SK-N-SH (cell line): ENCODE data around the gene BAIAP2. TPM values are rescaled to one million over a fixed set of nuclear protein-coding genes. Genes with fewer than 3 reads are reported as not detected.

ENCODE experiments used
- CTCF ChIA-PET: fragments of 300-600, 350-600 bp; formaldehyde crosslinking; extraction: SDS; loops from one replicate; lab custom pipeline; 2021; lab: Yijun Ruan, JAX
- POLR2A ChIA-PET: fragments of 350-600 bp; sonication (Branson Sonifier 250); formaldehyde crosslinking; extraction: SDS; loops from one replicate; lab custom pipeline; 2020; ENCODE audit warnings: antibody characterized with exemption, inconsistent platforms; lab: Yijun Ruan, JAX
- DNase-seq: peaks from one replicate; pipeline ENCODE4 v3.0.0; 2012
- H2AFZ ChIP-seq: fragments of 200-600 bp; sonication (generic); 2 replicates; pipeline ENCODE4 v1.8.1; 2016; ENCODE audit warnings: antibody characterized with exemption, mild to moderate bottlenecking, low read depth
- H3F3A ChIP-seq: fragments of 200-600 bp; sonication (generic); replicated peaks from 2 replicates; pipeline ENCODE3; 2016; ENCODE audit warnings: antibody characterized with exemption, mild to moderate bottlenecking; ENCODE audit not compliant: insufficient read depth
- H3K27ac ChIP-seq, 2 experiments: fragments of 200-500 bp in 1 of 2; fragments of 200-600 bp in 1 of 2; sonication (Bioruptor generic) in 1 of 2; sonication (generic), shearing (Covaris generic) in 1 of 2; 2 replicates each; pipeline versions ENCODE4 v1.5.1 to v1.6.1; 2014 to 2016; ENCODE audit warnings: low read depth in 2 of 2, inconsistent platforms in 1 of 2, low read length in 1 of 2, mild to moderate bottlenecking in 1 of 2, mixed read lengths in 1 of 2
- H3K27me3 ChIP-seq: fragments of 200-600 bp; sonication (generic), shearing (Covaris generic); 2 replicates; pipeline ENCODE4 v1.6.1; 2016; ENCODE audit warnings: mixed run types; ENCODE audit not compliant: insufficient read depth
- H3K36me3 ChIP-seq, 2 experiments: fragments of 200-500 bp in 1 of 2; fragments of 200-600 bp in 1 of 2; sonication (Bioruptor generic) in 1 of 2; sonication (generic) in 1 of 2; replicated peaks in 1 of 2; 2 replicates each; pipeline versions ENCODE3 to v1.5.1; 2014 to 2016; ENCODE audit warnings: low read length in 1 of 2, mild to moderate bottlenecking in 1 of 2; ENCODE audit not compliant: insufficient read depth in 2 of 2, control insufficient read depth in 1 of 2
- H3K4me1 ChIP-seq, 2 experiments: fragments of 200-500 bp in 1 of 2; fragments of 200-600 bp in 1 of 2; sonication (Bioruptor generic) in 1 of 2; sonication (generic), shearing (Covaris generic) in 1 of 2; 2 replicates each; pipeline versions ENCODE4 v1.5.1 to v1.6.1; 2014 to 2016; ENCODE audit warnings: low read depth in 1 of 2, low read length in 1 of 2, mixed run types in 1 of 2; ENCODE audit not compliant: insufficient read depth in 2 of 2, control insufficient read depth in 1 of 2
- H3K4me2 ChIP-seq: fragments of 200-600 bp; sonication (generic), shearing (Covaris generic); 2 replicates; pipeline ENCODE4 v1.6.1; 2017; ENCODE audit warnings: mixed run types
- H3K4me3 ChIP-seq, 2 experiments: fragments of 200-500 bp in 1 of 2; fragments of 200-600 bp in 1 of 2; sonication (Bioruptor generic) in 1 of 2; sonication (generic), shearing (Covaris generic) in 1 of 2; 2 replicates each; pipeline versions ENCODE4 v1.5.1 to v1.8.1; 2014 to 2016; ENCODE audit warnings: low read depth in 2 of 2, inconsistent platforms in 1 of 2, low read length in 1 of 2, mild to moderate bottlenecking in 1 of 2, mixed read lengths in 1 of 2, moderate library complexity in 1 of 2
- H3K79me2 ChIP-seq: fragments of 200-600 bp; sonication (generic); 2 replicates; pipeline ENCODE4 v1.8.1; 2017; ENCODE audit warnings: mild to moderate bottlenecking; ENCODE audit not compliant: insufficient read depth
- H3K9ac ChIP-seq: fragments of 200-600 bp; sonication (generic); 2 replicates; pipeline ENCODE4 v1.6.1; 2017; ENCODE audit warnings: mixed run types
- H3K9me2 ChIP-seq: fragments of 200-600 bp; sonication (generic); 2 replicates; pipeline ENCODE4 v1.6.1; 2017; ENCODE audit warnings: mixed run types
- H3K9me3 ChIP-seq: fragments of 200-600 bp; sonication (generic); 2 replicates; pipeline ENCODE4 v1.6.1; 2017; ENCODE audit warnings: mixed run types, mild to moderate bottlenecking, moderate library complexity
- H4K20me1 ChIP-seq: fragments of 200-600 bp; sonication (generic); 2 replicates; pipeline ENCODE4 v1.6.1; 2017; ENCODE audit warnings: mild to moderate bottlenecking, mixed run types; ENCODE audit not compliant: insufficient read depth
- CTCF ChIP-seq: fragments of 200-600 bp; sonication (generic); IDR thresholded peaks from 2 replicates; pipeline ENCODE4 v1.6.1; 2017; ENCODE audit warnings: antibody characterized with exemption, mild to moderate bottlenecking, moderate library complexity
- ELF1 ChIP-seq: IDR thresholded peaks from 2 replicates; pipeline ENCODE4 v1.4.0; 2012
- EP300 ChIP-seq, 2 experiments: IDR thresholded peaks; 2 replicates each; pipeline versions ENCODE4 v1.4.0 to v1.6.1; 2012; ENCODE audit warnings: borderline replicate concordance in 1 of 2, low read depth in 1 of 2, low read length in 1 of 2
- FOSL2 ChIP-seq: IDR thresholded peaks from 2 replicates; pipeline ENCODE4 v1.4.0; 2012; ENCODE audit warnings: low read depth, mild to moderate bottlenecking, moderate library complexity, borderline replicate concordance
- FOXM1 ChIP-seq: IDR thresholded peaks from 2 replicates; pipeline ENCODE4 v1.4.0; 2012; ENCODE audit warnings: low read depth, mild to moderate bottlenecking
- GABPA ChIP-seq: IDR thresholded peaks from 2 replicates; pipeline ENCODE4 v1.4.0; 2012; ENCODE audit warnings: low read depth, mild to moderate bottlenecking
- GATA2 ChIP-seq: sonication (generic); formaldehyde crosslinking; IDR thresholded peaks from 2 replicates; pipeline ENCODE4 v1.5.0; 2020; ENCODE audit warnings: mild to moderate bottlenecking, missing genetic modification reagents
- JUND ChIP-seq: IDR thresholded peaks from 2 replicates; pipeline ENCODE4 v1.4.0; 2012
- MEF2A ChIP-seq: IDR thresholded peaks from 2 replicates; pipeline ENCODE4 v1.4.0; 2012; ENCODE audit warnings: low read depth, borderline replicate concordance
- MXI1 ChIP-seq: IDR thresholded peaks from 2 replicates; pipeline ENCODE4 v1.6.1; 2012; ENCODE audit warnings: mild to moderate bottlenecking, low read depth, low read length, improper control_type of control experiment
- NFIC ChIP-seq: IDR thresholded peaks from 2 replicates; pipeline ENCODE4 v1.4.0; 2012; ENCODE audit warnings: borderline replicate concordance
- NRF1 ChIP-seq: IDR thresholded peaks from 2 replicates; pipeline ENCODE4 v1.6.1; 2012; ENCODE audit warnings: low read depth, mild to moderate bottlenecking, low read length
- POLR2AphosphoS5 ChIP-seq: IDR thresholded peaks from 2 replicates; pipeline ENCODE4 v1.6.1; 2012; ENCODE audit warnings: low read depth, low read length
- RCOR1 ChIP-seq: fragments of 150-350 bp; IDR thresholded peaks from 2 replicates; pipeline ENCODE4 v1.6.1; 2017; ENCODE audit warnings: antibody characterized with exemption, low read length
- RFX5 ChIP-seq: IDR thresholded peaks from 2 replicates; pipeline ENCODE4 v1.6.1; 2012; ENCODE audit warnings: mild to moderate bottlenecking, improper control_type of control experiment, low read length
- RXRA ChIP-seq: IDR thresholded peaks from 2 replicates; pipeline ENCODE4 v1.4.0; 2012; ENCODE audit warnings: low read depth, mild to moderate bottlenecking, borderline replicate concordance
- SMC3 ChIP-seq: IDR thresholded peaks from 2 replicates; pipeline ENCODE4 v1.6.1; 2012; ENCODE audit warnings: low read depth, low read length, improper control_type of control experiment
- TAF1 ChIP-seq: IDR thresholded peaks from 2 replicates; pipeline ENCODE4 v1.6.1; 2012; ENCODE audit warnings: low read depth, mild to moderate bottlenecking, low read length, moderate library complexity, borderline replicate concordance
- TCF12 ChIP-seq: IDR thresholded peaks from 2 replicates; pipeline ENCODE4 v1.4.0; 2012
- USF1 ChIP-seq: IDR thresholded peaks from 2 replicates; pipeline ENCODE4 v1.4.0; 2012; ENCODE audit warnings: low read depth, borderline replicate concordance
- ZBTB33 ChIP-seq: IDR thresholded peaks from 2 replicates; pipeline ENCODE4 v1.4.0; 2012; ENCODE audit warnings: low read depth, borderline replicate concordance
- WGBS: methylation state at CpG from one replicate; pipeline ENCODE4 v1.1.6; 2017; ENCODE audit warnings: low lambda C conversion rate; 5-methylcytosine and 5-hydroxymethylcytosine counted together
- polyA plus RNA-seq, 3 experiments: library from polyadenylated mRNA; depleted of rRNA; stranded (reverse); fragments of >200 nt; gene quantifications; 2 replicates each; pipeline ENCODE4 v1.2.3, GENCODE V29; 2012
- TF ChIP-seq, protein P1 (sequence below): fragments of 150-350 bp; IDR thresholded peaks from 2 replicates; pipeline ENCODE4 v1.6.1; 2017; ENCODE audit warnings: antibody characterized with exemption, low read length, low read depth, borderline replicate concordance

The BAIAP2 gene
- polyA plus RNA-seq, 1 of the 3 experiments (the other 2 are of a cell fraction), result 19.8 TPM

DNA sequence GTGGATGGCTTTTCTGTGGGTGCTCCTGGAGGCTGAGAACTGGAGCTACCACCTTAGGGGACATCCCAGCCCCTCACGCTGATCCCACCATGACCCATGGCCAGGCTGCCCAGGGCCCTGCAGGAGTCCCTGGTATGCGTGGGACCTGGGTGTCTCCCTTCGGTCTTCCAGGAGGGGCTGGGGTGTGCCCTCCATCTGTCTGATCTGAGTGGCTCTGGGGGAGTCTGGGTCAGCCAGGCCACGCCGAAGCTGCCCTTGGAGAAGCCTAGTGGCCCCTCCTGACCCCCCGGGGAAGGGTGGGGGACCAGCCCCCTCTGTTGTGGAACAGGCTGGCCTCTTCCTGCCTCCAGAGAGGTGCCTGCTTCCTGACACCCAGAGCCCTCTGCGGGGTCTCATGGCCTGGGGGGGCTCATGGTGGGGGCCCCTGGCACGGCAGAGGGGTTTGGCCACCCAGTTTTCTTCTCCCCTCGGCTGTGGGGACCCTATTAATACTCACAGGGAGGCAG, 10.7 kb downstream of the BAIAP2 start:
- 78% methylated on average over 8 of the region's 9 CpGs for WGBS
- Histone ChIP-seq H3K4me1 (peaks cover 19 to 56% of the 10 kb centered on the region in 2 experiments; a peak in 3 of 4 replicates), H3K4me3 (no peak overlapping the region), H3K27ac (peak overlapping the region in 1 of 2 experiments; percentile 36; a peak in 1 of 4 replicates), H3K9me3 (no peaks in the 10 kb centered on the region), H3K9ac (no peak overlapping the region), H4K20me1 (peaks cover 52% of the 10 kb centered on the region), H3K27me3 (no peaks in the 10 kb centered on the region), H3F3A (no peaks in the 10 kb centered on the region), H3K36me3 (no peaks in the 10 kb centered on the region), H2AFZ (no peak overlapping the region), H3K79me2 (peaks cover 39% of the 10 kb centered on the region; the same call in 1 of the 2 replicates), H3K4me2 (peak overlapping the region; percentile 29; the same call in 1 of the 2 replicates), H3K9me2 (no peaks in the 10 kb centered on the region)
- TF ChIP-seq RCOR1, result no peak
- no peak for TF ChIP-seq NRF1
- TF ChIP-seq GABPA, result no peak
- no peak for TF ChIP-seq SMC3
- no peak for TF ChIP-seq GATA2 (CRISPR knock-in tag)
- TF ChIP-seq FOXM1, result no peak
- TF ChIP-seq FOSL2, result no peak
- no peak for TF ChIP-seq POLR2AphosphoS5
- TF ChIP-seq TCF12, result no peak
- TF ChIP-seq RXRA, result no peak
- no peak for TF ChIP-seq USF1
- TF ChIP-seq, protein P1, sequence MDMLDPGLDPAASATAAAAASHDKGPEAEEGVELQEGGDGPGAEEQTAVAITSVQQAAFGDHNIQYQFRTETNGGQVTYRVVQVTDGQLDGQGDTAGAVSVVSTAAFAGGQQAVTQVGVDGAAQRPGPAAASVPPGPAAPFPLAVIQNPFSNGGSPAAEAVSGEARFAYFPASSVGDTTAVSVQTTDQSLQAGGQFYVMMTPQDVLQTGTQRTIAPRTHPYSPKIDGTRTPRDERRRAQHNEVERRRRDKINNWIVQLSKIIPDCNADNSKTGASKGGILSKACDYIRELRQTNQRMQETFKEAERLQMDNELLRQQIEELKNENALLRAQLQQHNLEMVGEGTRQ, result no peak
- no peak for TF ChIP-seq TAF1
- no peak for TF ChIP-seq NFIC
- ChIA-PET CTCF (interaction anchor here (0.9 to 12.5 kb wide), 7 partner anchors 8 to 153 kb away, joined by 3 to 96 read pairs (median 6); no protein-coding TSS in a partner anchor), POLR2A (interaction anchor here (0.7 to 1.0 kb wide), 2 partner anchors 9 to 30 kb away, joined by 3 to 5 read pairs; no protein-coding TSS in a partner anchor)
- no peak for DNase-seq

GRCh38 chr17:81046132-81046769, 11.3 kb downstream of the BAIAP2 start:
- H3K79me2 ChIP-seq, result peaks cover 33% of the 10 kb centered on the region; the same call in 1 of the 2 replicates
- no peaks in the 10 kb centered on the region for H3K36me3 ChIP-seq
- no peak overlapping the region for H3K9ac ChIP-seq
- no peaks in the 10 kb centered on the region for H3K27me3 ChIP-seq
- peaks cover 52% of the 10 kb centered on the region for H4K20me1 ChIP-seq
- H2AFZ ChIP-seq, result no peak overlapping the region
- no peak overlapping the region for H3K27ac ChIP-seq
- H3K4me3 ChIP-seq, result no peak overlapping the region
- H3K9me2 ChIP-seq, result no peaks in the 10 kb centered on the region
- no peak for DNase-seq
- H3K4me1 ChIP-seq, result peaks cover 13 to 58% of the 10 kb centered on the region in 2 experiments; a peak in 3 of 4 replicates
- ChIA-PET POLR2A (interaction anchor here (1.0 kb wide), 1 partner anchor 8 kb away, joined by 5 read pairs; no protein-coding TSS in a partner anchor), CTCF (interaction anchor here (0.9 to 12.5 kb wide), 8 partner anchors 8 to 152 kb away, joined by 3 to 96 read pairs (median 5); no protein-coding TSS in a partner anchor)
- no peak overlapping the region; the same call in 1 of the 2 replicates for H3K4me2 ChIP-seq
- WGBS, result 92% methylated on average over 17 of the region's 17 CpGs
- no peaks in the 10 kb centered on the region for H3F3A ChIP-seq
- no peaks in the 10 kb centered on the region for H3K9me3 ChIP-seq
- TF ChIP-seq EP300 (IDR thresholded peaks at IDR 0.05; ENCODE audit: borderline replicate concordance in 1 of 2, low read depth in 1 of 2, low read length in 1 of 2) (no peak), FOSL2 (no peak), RFX5 (no peak), ELF1 (no peak), NRF1 (no peak), MXI1 (no peak), CTCF (no peak), GABPA (no peak), ZBTB33 (no peak), FOXM1 (no peak), SMC3 (no peak), NFIC (no peak), MEF2A (no peak), TCF12 (no peak), RCOR1 (no peak), JUND (no peak)
